Measurements from ENCODE around the gene LRRFIP2.

The LRRFIP2 gene

DNA sequence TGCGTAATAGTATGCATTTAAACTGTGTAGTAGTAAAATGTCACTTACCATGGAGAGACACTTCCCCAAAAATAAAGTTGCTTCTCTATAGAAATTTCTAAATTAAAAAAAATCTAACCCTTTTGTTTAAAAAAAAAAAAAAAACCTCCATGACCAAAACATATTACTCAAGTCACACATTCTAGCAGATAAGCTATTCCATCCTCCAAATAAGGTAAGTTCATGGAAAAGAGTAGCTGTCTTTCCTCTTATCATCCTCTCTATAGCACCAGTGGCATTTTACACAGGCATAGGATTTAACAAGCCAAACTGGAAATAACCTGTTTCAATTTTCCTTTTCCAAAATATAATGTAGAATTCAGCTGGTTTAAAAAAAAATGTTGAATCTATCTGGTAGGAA lies 57.4 kb downstream of the LRRFIP2 start:
- no peak for DNase-seq (ENCODE audit: low read depth in 2 of 2)

DNA sequence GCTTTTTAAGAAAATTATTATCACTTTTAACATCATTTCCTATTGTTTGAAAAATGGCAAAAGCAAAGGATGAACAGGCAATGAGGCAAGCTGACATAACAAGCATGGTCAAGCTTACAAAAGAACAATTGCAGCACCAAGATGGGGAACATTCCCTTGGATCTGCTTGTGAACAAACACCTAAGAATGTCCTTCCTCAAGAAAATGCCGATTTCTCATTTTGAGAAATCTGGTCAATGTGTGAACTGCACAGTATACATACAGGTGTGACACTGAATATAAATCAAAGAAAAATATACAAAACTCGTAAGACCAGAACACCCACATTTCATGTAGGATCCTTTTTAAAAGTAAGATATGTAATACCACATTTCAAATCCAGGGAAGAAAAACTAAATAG lies 58.9 kb downstream of the LRRFIP2 start:
- no peak for DNase-seq (ENCODE audit: low read depth in 2 of 2)

DNA sequence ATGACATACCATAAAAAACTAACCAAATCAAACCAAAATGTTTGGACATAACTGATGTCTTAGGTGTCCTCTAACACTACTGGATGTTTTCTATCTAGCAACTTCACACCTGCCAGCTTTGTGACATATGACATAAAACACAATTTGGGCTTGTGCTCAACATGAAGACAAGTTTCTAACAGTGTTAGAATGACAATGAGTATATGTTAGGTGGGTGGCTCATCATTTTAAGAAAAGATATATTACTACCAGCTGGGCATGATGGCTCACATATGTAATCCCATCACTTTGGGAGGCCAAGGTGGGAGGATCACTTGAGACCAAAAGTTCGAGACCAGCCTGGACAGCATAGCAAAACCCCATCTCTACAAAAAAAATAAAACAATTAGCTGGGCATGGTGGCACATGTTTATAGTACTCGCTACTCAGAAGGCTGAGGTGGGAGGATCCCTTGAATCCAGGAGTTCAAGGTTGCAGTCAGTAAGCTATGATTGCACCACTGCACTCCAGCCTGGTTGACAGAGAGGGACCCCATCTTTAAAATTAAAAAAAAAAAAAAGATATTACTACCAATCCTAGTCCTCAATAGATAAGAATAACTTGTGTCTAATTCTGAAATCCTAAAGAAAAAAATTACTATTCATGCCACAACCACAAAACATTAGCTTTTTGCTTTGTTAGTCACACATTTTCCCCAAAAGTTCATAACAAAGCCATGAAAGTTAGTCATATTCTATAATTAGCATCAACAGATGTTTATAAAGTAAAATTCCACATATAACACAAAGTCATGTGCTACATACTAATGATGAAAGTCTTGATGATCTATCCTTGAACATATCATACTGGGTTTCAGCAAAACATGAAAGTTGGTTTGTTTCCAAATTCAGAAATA lies 59.9 kb downstream of the LRRFIP2 start:
- DNase-seq (ENCODE audit: low read depth in 2 of 2): peak; percentile 84 to 87

DNA sequence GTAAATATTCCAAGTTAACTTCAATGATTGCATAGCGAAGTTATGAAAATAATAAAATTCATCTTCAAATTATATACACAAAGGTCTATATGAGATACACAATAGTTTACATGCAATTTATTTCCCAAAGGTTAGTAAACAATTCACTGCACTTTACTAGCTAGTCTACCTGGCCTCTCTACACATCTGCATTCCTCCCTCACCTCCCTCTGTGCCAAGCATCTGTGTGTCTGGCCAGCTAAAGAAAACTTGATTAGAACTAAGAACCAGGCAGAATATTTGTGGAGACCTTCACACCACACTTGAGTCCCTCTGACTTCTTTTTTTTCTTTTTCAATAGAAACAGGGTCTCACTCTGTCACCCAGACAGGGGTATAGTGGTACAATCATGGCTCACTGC lies 61.4 kb downstream of the LRRFIP2 start:
- DNase-seq (ENCODE audit: low read depth in 2 of 2): no peak

DNA sequence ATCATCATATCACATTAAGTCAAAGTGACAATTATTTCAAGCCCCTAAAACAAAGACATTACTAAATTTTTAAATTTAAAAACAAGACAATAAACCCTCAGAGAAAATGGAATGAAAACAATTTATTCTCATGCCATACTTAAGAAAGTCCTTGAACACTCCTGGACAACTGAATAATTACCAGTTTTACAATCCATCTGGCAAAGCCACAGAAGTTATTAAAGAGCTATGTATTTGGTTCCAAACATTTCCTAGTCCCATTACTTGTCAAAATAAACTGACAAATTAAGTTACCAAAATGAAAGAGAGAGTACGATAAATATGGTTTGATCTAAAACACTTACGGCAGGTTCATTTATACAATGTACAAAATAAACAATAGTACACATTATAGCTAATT lies 63.2 kb downstream of the LRRFIP2 start:
- no peak for DNase-seq (ENCODE audit: low read depth in 2 of 2)

DNA sequence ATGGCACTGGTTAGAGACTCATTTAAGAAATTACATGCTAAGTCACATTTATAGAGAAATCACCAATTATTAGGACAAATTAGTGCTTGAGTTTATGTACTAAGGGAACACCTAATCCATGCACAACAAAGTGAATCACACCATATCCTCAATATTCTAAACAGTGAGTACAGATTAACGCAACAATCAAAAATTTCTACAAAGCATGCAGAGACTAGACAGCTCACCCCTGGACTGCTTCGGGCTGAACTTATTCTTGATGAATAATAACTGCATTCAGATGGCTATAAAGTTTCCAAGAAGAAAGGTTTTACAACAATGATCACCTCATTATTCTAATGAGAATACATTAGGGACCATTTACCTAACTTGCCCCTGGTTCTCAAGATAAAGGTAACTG lies 66.5 kb downstream of the LRRFIP2 start:
- DNase-seq (ENCODE audit: low read depth in 2 of 2): no peak

DNA sequence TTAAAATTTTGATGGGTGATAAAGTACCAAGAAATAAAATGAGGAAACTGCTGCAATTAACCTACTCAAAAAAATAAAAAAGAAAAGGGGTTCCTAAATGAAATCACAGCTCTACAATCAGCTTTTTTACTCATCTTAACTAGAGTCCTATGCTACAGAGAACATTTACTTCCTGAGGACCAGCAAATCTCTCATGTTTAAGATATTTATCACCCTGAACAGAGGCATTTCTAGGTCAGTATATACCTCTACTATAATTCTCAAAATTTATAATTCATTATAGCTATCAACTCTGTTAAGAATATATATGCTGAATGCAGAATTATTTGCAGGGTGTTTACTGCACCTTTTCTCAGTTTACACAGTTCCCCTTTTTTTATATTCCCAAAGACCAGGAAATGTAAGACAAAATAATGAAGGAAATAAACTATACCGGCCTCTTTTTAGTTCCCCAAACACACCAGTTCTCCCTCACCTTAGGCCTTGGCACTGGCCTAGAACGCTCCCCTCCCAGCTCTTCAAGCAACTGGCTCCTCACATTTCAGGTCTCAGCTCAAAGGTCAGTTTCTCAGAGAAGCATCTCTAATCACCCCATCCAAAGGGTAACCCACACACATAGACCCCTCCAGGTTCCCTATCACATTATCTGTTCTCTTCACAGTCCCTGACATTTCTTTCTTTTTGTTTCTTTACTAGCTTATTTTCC lies 71.1 kb downstream of the LRRFIP2 start:
- DNase-seq (ENCODE audit: low read depth in 2 of 2): no peak

DNA sequence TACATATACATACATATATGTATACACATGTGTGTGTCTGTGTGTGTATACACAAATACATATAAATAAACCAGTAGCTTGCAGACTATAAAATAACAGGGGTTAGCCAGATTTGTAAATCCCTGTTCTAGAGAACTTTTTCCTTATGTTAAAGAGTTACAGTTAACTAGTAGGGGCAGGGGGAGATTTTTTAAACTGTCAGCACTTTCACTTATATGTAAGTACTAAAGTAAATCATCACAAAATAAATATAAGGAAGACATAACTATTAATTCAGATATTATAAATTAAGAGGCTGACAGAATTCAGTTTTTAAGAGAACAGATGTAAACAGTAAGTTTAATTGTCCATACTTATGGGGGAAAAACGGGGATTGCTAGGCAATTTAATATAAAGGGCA lies 74.0 kb downstream of the LRRFIP2 start:
- no peak for DNase-seq (ENCODE audit: low read depth in 2 of 2)

DNA sequence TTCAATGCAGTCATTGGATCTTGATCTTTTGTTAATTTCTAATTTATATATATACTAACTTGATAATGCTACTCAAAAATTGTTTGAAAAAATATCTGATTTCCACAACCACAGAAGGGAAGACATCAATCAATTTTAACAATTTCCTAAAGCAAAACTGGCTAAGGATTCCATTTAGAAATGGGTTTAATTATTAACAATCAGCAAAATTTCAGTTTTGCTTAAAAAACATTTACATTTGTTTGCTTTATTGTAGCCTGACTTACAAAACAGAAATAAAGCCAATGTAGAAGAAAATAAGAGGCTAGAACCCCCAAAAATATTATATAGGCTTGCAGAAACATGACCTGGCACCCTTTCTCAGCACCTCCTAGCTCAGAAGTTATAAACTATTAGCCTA lies 74.9 kb downstream of the LRRFIP2 start:
- no peak for DNase-seq (ENCODE audit: low read depth in 2 of 2)

DNA sequence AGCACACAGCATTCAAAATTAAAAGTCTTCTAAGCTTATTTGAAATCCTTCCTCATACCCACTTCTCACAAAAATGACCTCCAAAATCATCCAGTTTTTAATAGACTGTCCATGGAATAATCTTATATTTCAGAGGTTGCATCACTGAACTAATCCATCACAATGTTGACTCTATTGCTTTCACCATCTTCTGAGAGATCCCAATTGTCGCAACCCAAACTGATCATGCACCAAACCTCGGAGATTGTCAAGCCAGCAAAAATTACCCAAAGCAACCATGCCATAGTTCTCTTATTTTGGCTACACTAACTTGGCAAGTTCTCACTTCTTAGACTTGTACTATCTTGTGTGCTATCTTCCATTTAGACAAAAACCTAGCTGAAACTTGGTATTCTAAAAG lies 75.5 kb downstream of the LRRFIP2 start:
- DNase-seq (ENCODE audit: low read depth in 2 of 2): no peak

DNA sequence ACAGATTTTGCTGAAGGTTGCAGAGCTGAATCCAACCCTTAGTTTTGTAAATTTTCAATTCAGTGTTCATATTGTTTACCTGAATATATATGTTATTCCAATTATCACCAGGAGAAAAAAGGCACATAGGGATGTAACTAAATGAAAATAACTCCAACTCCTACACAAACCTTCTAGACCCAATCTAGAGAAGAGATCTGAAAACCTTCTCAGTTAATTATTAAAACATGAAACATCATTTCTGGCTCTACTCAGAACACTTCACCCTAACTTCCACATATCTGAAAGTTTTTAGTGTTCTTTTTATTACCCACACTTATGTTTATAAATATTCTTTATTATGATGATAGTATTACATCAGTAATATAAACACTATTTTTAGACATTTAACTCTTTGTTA lies 76.6 kb downstream of the LRRFIP2 start:
- DNase-seq (ENCODE audit: low read depth in 2 of 2): no peak

DNA sequence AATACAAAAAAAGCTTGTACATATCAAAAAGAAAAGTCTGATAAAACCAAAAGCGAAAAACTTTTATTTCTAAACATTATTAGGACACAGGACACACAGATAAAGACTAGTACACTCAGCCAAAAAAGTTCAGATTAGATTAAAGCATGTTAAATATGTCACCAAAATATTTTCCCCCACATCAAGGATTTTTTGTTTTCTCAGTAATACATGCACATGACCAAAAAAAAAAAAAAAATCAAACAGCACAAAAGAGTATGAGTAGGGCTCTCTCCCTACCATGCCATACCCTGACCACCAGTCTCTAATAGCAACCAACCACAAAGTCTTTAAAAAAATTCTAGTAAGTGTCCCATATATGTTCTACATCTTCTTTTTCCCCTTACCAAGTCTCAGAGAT lies 77.4 kb downstream of the LRRFIP2 start:
- DNase-seq (ENCODE audit: low read depth in 2 of 2): no peak

DNA sequence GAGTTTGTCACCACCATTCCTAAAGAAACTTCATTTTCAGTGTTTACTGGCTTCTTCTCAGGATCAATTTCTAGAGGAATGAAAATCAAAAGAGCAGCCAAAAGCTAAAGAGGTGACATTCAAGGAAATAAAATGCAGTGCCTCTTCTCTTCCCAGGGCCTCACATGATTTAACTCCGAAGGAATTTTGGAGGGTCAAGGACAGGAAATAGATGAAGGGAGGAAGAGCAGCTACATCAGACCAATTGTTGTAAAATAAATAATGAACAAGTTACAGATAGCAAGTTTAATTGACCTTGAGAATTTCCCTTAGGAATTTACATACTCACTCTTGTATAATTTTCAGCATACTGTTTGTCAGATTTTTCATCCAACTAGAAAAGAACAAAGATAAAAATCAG lies 78.1 kb downstream of the LRRFIP2 start:
- DNase-seq (ENCODE audit: low read depth in 2 of 2): peak in 1 of 2 experiments; percentile 30

DNA sequence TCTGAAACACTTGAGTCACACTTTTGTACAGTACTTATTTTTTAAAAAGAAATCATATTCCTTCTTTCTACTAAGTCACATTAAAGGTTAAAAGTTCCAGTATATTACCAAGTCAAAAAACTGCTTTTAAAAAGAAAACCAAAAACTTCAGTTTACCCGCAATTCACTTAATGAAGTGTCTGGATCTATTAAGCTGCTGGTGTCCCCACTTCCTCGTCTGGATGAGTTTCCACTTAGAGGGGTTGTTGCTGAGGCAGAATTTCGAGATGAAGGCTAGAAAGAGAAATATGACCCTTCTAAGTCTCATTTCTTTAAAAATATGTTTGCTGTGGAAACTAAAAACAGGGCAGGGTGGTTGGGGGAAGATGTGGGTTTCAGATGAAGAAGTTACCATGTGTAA lies 79.7 kb downstream of the LRRFIP2 start:
- DNase-seq (ENCODE audit: low read depth in 2 of 2): no peak

DNA sequence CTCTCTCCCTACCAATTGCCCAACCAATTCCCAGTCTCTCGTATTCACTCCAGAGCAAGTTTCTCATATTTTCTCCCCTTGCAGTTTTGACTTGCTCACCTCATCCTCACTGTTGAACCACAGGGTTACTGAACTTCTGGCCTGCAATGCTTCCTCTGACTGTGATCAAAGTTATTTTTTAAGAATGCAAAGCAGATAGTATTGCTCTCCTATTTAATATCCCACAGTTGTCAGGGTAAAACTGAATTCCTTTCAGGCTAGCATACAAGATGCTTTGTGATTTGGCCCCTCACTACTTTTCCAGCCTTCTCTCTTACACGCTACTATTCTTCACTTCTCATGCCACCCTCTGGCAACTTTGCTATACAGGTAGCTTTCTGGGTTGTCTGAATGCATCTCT lies 80.9 kb downstream of the LRRFIP2 start:
- DNase-seq (ENCODE audit: low read depth in 2 of 2): no peak

DNA sequence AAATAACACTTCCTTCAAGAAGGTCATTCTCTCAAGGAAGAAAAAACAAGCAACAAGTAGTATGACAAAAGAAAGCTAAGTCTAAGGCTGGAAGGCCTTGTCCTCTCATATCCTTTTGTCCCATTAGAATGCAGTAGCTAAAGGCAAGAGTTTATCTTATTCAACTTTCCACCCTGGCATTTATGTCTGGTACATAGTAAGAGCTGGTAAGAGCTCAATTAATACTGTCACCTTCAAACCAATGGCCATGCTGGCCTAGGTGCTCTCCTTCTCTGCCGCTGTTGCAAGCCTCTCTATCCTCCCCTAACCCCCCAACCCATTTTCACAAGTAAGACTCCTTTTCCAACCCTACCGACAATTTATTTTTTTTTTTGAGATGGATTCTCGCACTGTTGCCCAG lies 81.9 kb downstream of the LRRFIP2 start:
- no peak for DNase-seq (ENCODE audit: low read depth in 2 of 2)

DNA sequence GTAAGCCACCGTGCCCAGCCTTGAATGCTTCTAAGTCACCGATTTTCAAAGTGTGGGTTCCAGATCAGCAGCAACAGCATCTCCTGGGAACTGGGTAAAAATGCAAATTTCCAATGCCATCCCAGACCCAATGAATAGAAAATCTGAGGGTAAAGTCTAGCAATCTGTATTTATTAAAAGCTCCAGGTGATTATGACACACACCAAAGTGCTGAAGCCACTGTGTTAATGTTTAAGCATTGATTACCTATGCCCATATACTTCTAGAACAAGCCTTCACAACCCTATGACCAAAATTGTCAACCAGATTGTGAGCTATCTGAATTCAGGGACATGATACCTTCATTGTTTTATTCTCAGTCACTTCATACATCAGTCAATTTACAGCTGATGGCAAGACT lies 86.5 kb downstream of the LRRFIP2 start:
- DNase-seq (ENCODE audit: low read depth in 2 of 2): no peak

DNA sequence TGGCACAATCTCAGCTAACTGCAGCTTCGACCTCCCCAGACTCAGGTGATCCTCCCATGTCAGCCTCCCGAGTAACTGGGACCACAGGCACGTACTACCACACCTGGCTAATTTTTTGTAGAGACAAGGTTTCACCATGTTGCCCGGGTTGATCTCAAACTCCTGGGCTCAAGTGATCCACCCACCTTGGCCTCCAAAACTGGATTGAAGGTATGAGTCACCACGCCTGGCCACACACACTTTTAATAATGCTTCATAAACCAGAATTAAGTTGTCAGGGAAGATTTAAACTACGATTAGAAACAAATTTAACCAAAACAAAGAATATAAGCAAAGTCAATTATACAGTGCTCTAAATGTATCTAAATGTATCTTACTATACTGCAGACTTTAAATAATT lies 87.5 kb downstream of the LRRFIP2 start:
- no peak for DNase-seq (ENCODE audit: low read depth in 2 of 2)

DNA sequence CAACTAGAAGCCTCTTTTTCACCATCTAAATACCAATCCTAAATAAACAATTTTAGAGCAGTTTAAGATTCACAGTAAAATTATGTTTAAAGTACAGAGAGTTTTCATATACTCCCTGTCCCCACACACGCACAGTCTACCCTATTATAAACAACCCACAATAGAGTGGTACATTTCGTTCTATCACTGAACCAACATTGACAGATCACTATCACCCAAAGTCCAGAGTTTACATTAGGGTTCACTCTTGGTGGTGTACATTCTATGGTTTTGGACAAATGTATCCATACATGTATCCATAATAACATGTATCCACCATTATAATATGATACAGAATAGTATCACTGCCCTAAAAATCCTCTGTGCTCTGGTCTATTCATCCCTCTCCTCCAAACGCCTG lies 92.1 kb downstream of the LRRFIP2 start:
- no peak for DNase-seq (ENCODE audit: low read depth in 2 of 2)

DNA sequence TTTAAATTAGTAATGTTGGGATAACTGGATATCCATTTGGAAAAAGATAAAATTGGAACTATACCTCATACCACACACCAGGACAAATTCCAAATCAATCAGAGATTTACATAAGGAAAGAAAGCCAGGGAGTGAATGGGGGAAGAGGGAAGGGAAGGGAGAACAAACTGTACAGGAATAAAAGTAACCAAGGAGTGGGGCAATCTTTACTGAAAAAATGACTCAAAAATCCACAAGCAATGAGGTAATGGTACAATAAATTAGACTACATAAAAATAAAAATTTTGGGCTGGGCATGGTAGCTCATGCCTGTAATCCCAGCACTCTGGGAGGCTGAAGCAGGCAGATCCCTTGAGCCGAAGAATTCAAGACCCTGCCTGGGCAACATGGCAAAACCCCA lies 98.4 kb downstream of the LRRFIP2 start:
- no peak for DNase-seq (ENCODE audit: low read depth in 2 of 2)

DNA sequence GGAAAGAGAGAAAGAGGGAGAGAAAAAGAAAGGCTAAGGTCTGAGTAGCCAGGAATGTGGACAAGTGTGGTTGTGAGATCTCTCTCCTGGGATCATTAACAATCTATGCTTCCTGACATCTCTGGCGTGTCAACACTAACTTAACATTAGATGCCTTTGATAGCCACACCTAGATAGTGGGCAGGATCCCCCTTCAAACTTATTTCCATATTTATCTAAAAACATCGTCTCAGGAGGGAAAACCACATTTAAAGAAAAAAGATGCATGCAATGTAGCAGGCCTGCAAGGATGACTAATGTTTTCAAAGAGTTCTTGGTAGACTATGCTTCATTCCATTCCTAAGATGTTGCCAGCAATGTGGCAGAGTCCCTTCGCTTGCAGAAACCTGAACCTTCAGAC lies 100.2 kb downstream of the LRRFIP2 start:
- peak; percentile 42 to 44 for DNase-seq (ENCODE audit: low read depth in 2 of 2)

DNA sequence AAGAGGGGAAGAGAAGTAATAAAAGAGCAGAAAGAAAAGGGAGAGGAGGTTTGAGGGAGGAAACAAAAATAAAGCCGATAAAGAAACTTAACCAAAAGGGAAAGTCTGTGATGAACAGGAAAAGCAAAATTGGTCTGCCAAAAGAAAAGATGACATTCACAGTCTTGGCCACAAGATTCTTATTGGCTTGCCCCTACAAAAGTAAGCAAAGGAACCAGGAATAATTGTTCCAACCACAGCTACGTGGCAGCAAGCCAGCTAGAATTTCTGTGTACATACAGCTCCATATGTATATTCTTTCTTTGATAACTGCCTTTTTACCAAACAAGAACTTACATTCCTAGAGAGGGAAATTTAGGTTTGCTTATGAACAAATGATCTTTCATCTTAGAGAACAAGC lies 101.5 kb downstream of the LRRFIP2 start:
- peak; percentile 87 to 88 for DNase-seq (ENCODE audit: low read depth in 2 of 2)

DNA sequence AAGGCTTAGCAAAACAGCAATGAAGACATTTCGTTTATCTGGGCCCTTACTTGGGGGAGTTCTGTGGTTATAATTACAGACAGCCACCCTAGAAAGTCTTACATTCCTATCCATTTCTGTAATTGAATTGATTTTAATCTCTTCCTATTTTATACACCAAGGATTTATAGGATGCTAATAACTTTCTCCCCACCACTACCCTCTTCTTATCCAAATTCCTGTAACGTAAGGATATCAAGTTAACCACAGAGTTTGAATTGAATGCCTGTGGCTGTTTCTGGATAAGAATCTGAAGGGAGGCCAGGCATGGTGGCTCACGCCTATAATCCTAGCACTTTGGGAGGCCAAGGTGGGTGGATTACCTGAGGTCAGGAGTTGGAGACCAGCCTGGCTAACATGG lies 102.5 kb downstream of the LRRFIP2 start:
- DNase-seq (ENCODE audit: low read depth in 2 of 2): peak in 1 of 2 experiments; percentile 33

Measured in fibroblast of skin of left biceps (primary cell).